Endothelial cell of umbilical vein (primary cell): Measurements from ENCODE around the gene ADRA2C. TPM values are rescaled to one million over a fixed set of nuclear protein-coding genes. Genes with fewer than 3 reads are reported as not detected.

ENCODE experiments used
- BruUV-seq: library from RNA; stranded (reverse); fragments of 400-500 nt; replicated peaks from 2 replicates; lab custom pipeline; 2021; lab: Mats Ljungman, UMichigan
- CTCF ChIA-PET: fragments of 300-600, 350-600 bp; sonication (Branson Sonifier 250); formaldehyde crosslinking; loops from one replicate; lab custom pipeline; 2021; ENCODE audit warnings: antibody characterized with exemption, inconsistent platforms; lab: Charles Lee
- POLR2A ChIA-PET: fragments of 300-600, 350-600 bp; sonication (Branson Sonifier 250); formaldehyde crosslinking; loops from one replicate; lab custom pipeline; 2021; ENCODE audit warnings: antibody characterized with exemption, inconsistent platforms; lab: Charles Lee
- DNase-seq: peaks from one replicate; pipeline ENCODE4 v3.0.0-alpha.2; 2011; ENCODE audit warnings: low read depth, low spot score
- FAIRE-seq: peaks from 2 replicates; lab custom pipeline; 2011; peaks lifted over from hg19 to GRCh38; lab: Jason Lieb, UNC
- H2AFZ ChIP-seq: 2 replicates; pipeline ENCODE4 v1.6.0; 2012; ENCODE audit warnings: low read depth, low read length, control low read depth, inconsistent platforms
- H3K27ac ChIP-seq: 2 replicates; pipeline ENCODE4 v1.5.1; 2011; ENCODE audit warnings: low read depth, mild to moderate bottlenecking, control low read depth, low read length, moderate library complexity; ENCODE audit not compliant: insufficient read depth
- H3K27me3 ChIP-seq, 2 experiments: 2 replicates each; pipeline versions ENCODE4 v1.6.0 to v1.6.1; 2011; ENCODE audit warnings: low read length in 2 of 2, mixed read lengths in 1 of 2; ENCODE audit not compliant: control insufficient read depth in 2 of 2, insufficient read depth in 2 of 2
- H3K36me3 ChIP-seq, 2 experiments: 2 replicates in 1 of 2; 3 replicates in 1 of 2; pipeline ENCODE4 v1.5.1; 2011; ENCODE audit warnings: low read length in 2 of 2, mild to moderate bottlenecking in 1 of 2, moderate library complexity in 1 of 2; ENCODE audit not compliant: control insufficient read depth in 2 of 2, insufficient read depth in 2 of 2; ENCODE audit errors: extremely low read depth in 1 of 2
- H3K4me1 ChIP-seq: 3 replicates; pipeline ENCODE4 v1.5.1; 2011; ENCODE audit warnings: mild to moderate bottlenecking, low read length; ENCODE audit not compliant: control insufficient read depth, insufficient read depth; ENCODE audit errors: extremely low read depth
- H3K4me2 ChIP-seq: 2 replicates; pipeline ENCODE4 v1.6.1; 2011; ENCODE audit warnings: low read length, control low read depth, mixed read lengths; ENCODE audit not compliant: insufficient read depth
- H3K4me3 ChIP-seq, 3 experiments: fragments of 200-600 bp in 1 of 3; sonication (generic), shearing (Covaris generic) in 1 of 3; replicated peaks in 1 of 3; 2 replicates each; pipeline ENCODE4 v1.5.1; 2011 to 2016; ENCODE audit warnings: control low read depth in 3 of 3, low read length in 3 of 3, mild to moderate bottlenecking in 2 of 3, inconsistent platforms in 1 of 3, low read depth in 1 of 3, moderate library complexity in 1 of 3; ENCODE audit not compliant: insufficient read depth in 1 of 3
- H3K79me2 ChIP-seq: 2 replicates; pipeline ENCODE4 v1.6.0; 2012; ENCODE audit warnings: low read length, inconsistent platforms; ENCODE audit not compliant: control insufficient read depth, insufficient read depth
- H3K9ac ChIP-seq: replicated peaks from 2 replicates; pipeline ENCODE3; 2011; ENCODE audit warnings: low read length, control low read depth; ENCODE audit not compliant: insufficient read depth; ENCODE audit errors: extremely low read depth
- H3K9me1 ChIP-seq: replicated peaks from 3 replicates; pipeline ENCODE4 v1.6.0; 2011; ENCODE audit warnings: mild to moderate bottlenecking, low read length; ENCODE audit not compliant: control insufficient read depth, insufficient read depth; ENCODE audit errors: extremely low read depth
- H3K9me3 ChIP-seq: replicated peaks from 2 replicates; pipeline ENCODE4 v1.5.1; 2012; ENCODE audit warnings: low read length, inconsistent platforms; ENCODE audit not compliant: control insufficient read depth, insufficient read depth
- H4K20me1 ChIP-seq: replicated peaks from 2 replicates; pipeline ENCODE3; 2011; ENCODE audit warnings: mild to moderate bottlenecking, low read length; ENCODE audit not compliant: control insufficient read depth, insufficient read depth; ENCODE audit errors: extremely low read depth
- EZH2 ChIP-seq: IDR thresholded peaks from 2 replicates; pipeline ENCODE4 v1.6.1; 2012; ENCODE audit warnings: borderline replicate concordance, low read depth, mild to moderate bottlenecking, moderate library complexity, low read length, inconsistent platforms; ENCODE audit not compliant: severe bottlenecking
- FOS ChIP-seq: IDR thresholded peaks from 2 replicates; pipeline ENCODE4 v1.6.1; 2011; ENCODE audit warnings: mild to moderate bottlenecking, low read length, moderate library complexity, borderline replicate concordance; ENCODE audit not compliant: insufficient read depth
- GATA2 ChIP-seq: IDR thresholded peaks from 2 replicates; pipeline ENCODE4 v1.7.0; 2011; ENCODE audit warnings: low read depth, mild to moderate bottlenecking, moderate library complexity, mixed read lengths, low read length; ENCODE audit not compliant: insufficient read length, insufficient read depth
- JUN ChIP-seq: IDR thresholded peaks from 2 replicates; pipeline ENCODE4 v1.6.1; 2011; ENCODE audit warnings: borderline replicate concordance, low read depth; ENCODE audit not compliant: insufficient read length, insufficient read depth
- MYC ChIP-seq: IDR thresholded peaks from one replicate; pipeline ENCODE4 v1.6.1; 2011; ENCODE audit warnings: mild to moderate bottlenecking, low read depth, low read length
- POLR2A ChIP-seq: IDR thresholded peaks from 2 replicates; pipeline ENCODE4 v1.6.1; 2012; ENCODE audit warnings: low read depth, mild to moderate bottlenecking, control low read depth, low read length
- POLR2AphosphoS5 ChIP-seq: IDR thresholded peaks from 2 replicates; pipeline ENCODE4 v1.6.1; 2012; ENCODE audit warnings: low read depth, mild to moderate bottlenecking, control low read depth, low read length, moderate library complexity; ENCODE audit not compliant: insufficient read depth
- dilution Hi-C: fragments of 300-500 bp; cut with MboI; formaldehyde crosslinking; loops from one replicate; pipeline ENCODE4 v1.15.0; 2019; ENCODE audit warnings: low sequenced_read_pairs; ENCODE audit not compliant: extremely low pct_ligation_motif_present
- intact Hi-C: fragments of 100-400 bp; cut with micrococcal nuclease; formaldehyde crosslinking; loops from one replicate; pipeline ENCODE4 v1.10.0; 2022
- polyA plus RNA-seq, 4 experiments: library from polyadenylated mRNA; depleted of rRNA in 3 of 4; stranded (reverse) in 3 of 4; unstranded in 1 of 4; fragments of >200 nt; gene quantifications; 2 replicates each; pipeline versions ENCODE4 v1.2.1 to v1.2.3, GENCODE V29; 2011 to 2012; ENCODE audit warnings: missing spikeins in 1 of 4
- total RNA-seq: library from RNA; stranded (reverse); gene quantifications from 2 replicates; pipeline ENCODE4 v1.2.3, GENCODE V29; 2021
- TF ChIP-seq, protein P1 (sequence below), 2 donors: IDR thresholded peaks; 1 replicate in 1 of 2; 2 replicates in 1 of 2; pipeline ENCODE4 v1.5.1; 2011; ENCODE audit warnings: low read length in 2 of 2, mild to moderate bottlenecking in 2 of 2, moderate library complexity in 2 of 2, control low read depth in 1 of 2, inconsistent platforms in 1 of 2, low read depth in 1 of 2; ENCODE audit not compliant: insufficient read depth in 1 of 2; ENCODE audit errors: extremely low read depth in 1 of 2
- TF ChIP-seq, protein P2 (sequence below): IDR thresholded peaks from 2 replicates; pipeline ENCODE4 v1.6.1; 2011; ENCODE audit not compliant: insufficient read depth, insufficient read length

The ADRA2C gene
- total and polyA plus RNA-seq, 2 donors (not counting 3 experiments of a cell fraction or from before 2014, with no cell fraction given): 0.03 to 0.40 TPM

DNA sequence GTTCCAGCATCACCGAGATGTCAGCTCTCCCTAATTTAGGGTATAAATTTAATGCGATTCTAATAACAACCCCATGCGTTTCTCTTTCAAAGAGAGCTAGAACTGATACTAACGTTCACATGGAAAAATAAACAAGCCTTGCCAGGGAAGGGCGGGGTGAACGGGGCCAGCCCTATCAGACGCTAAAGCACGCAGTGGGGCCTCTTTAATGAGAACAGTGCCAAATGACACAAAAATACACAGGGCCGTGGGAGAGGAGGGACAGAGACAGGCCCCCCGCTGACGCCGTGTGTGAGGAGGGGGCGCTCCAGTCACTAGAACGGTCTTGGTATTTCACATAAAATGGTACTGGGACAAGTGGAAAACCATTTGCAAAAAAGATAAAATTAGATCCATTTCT is 21.3 kb upstream of the ADRA2C start:
- no peak for FAIRE-seq
- Histone ChIP-seq H4K20me1 (no peaks in the 10 kb centered on the region), H3K4me2 (no peak overlapping the region), H3K4me1 (no peaks in the 10 kb centered on the region), H3K79me2 (no peaks in the 10 kb centered on the region), H2AFZ (no peak overlapping the region), H3K9me3 (no peaks in the 10 kb centered on the region), H3K27me3 (peaks cover 5 to 12% of the 10 kb centered on the region in 2 experiments), H3K27ac (no peak overlapping the region), H3K9ac (no peak overlapping the region), H3K4me3 (no peak overlapping the region), H3K9me1 (no peaks in the 10 kb centered on the region), H3K36me3 (no peaks in the 10 kb centered on the region)
- BruUV-seq: no TSS peak
- dilution Hi-C loops (no loop called here), intact Hi-C loops (no loop called here)
- ChIA-PET CTCF (no interaction called here), POLR2A (no interaction called here)
- TF ChIP-seq POLR2AphosphoS5 (no peak), JUN (no peak), FOS (no peak), GATA2 (no peak), MYC (no peak), EZH2 (no peak), POLR2A (no peak)
- TF ChIP-seq, protein P1, sequence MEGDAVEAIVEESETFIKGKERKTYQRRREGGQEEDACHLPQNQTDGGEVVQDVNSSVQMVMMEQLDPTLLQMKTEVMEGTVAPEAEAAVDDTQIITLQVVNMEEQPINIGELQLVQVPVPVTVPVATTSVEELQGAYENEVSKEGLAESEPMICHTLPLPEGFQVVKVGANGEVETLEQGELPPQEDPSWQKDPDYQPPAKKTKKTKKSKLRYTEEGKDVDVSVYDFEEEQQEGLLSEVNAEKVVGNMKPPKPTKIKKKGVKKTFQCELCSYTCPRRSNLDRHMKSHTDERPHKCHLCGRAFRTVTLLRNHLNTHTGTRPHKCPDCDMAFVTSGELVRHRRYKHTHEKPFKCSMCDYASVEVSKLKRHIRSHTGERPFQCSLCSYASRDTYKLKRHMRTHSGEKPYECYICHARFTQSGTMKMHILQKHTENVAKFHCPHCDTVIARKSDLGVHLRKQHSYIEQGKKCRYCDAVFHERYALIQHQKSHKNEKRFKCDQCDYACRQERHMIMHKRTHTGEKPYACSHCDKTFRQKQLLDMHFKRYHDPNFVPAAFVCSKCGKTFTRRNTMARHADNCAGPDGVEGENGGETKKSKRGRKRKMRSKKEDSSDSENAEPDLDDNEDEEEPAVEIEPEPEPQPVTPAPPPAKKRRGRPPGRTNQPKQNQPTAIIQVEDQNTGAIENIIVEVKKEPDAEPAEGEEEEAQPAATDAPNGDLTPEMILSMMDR (IDR thresholded peaks at IDR 0.05; ENCODE audit: extremely low read depth in 1 of 2, insufficient read depth in 1 of 2, low read depth in 1 of 2, low read length in 2 of 2): no peak
- TF ChIP-seq, protein P2, sequence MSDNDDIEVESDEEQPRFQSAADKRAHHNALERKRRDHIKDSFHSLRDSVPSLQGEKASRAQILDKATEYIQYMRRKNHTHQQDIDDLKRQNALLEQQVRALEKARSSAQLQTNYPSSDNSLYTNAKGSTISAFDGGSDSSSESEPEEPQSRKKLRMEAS: no peak
- DNase-seq: no peak
